Inferior parietal cortex (tissue), 1 donor: ENCODE data around the gene UBTD2.

Experiments
- DNase-seq: peaks from one replicate; pipeline ENCODE4 v3.0.0-alpha.2; 2016; ENCODE audit errors: extremely low spot score

The UBTD2 gene

GRCh38 chr5:172171118-172171517, 112.4 kb downstream of the UBTD2 start:
- no peak for DNase-seq

DNA sequence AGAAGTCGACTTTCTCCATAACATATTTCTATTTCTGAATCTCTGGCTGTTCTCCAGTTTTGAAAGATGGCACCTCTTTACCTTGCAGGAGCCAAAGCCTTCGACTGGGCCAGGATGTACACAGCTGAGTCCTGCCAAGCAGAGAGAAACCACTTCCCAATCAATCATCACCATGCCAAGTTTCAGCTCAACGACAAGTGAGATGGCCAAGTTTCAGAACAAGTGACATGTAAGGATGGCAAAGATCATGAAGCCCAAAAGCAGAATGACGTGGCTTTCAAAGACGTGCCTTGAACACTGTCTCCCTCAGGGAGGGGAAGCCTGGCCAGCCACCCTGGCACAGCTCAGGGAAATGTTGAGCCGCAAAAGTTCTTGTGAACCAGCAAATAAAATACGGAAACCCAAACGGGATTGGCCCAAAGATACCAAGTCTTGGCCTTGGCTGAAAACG, 113.3 kb downstream of the UBTD2 start:
- no peak for DNase-seq

DNA sequence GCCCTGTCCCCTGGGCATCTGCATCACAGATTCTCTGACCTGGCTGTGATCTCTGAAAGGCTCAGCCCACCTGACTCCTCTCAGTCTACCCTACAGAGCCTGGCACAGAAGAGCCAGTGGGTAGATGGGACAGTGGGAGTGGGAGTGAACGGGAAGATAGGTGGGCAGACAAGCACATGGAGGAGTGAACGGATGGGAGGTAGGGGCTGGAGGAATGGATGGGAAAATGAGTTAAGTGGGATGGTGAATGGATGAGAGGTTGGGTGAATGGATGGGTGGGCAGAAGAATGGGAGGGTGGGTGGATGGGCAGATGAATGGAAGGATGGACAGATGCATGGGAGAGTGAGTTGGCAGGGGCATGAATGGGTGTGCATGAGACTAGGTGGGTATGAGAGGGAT, 114.3 kb downstream of the UBTD2 start:
- no peak for DNase-seq

DNA sequence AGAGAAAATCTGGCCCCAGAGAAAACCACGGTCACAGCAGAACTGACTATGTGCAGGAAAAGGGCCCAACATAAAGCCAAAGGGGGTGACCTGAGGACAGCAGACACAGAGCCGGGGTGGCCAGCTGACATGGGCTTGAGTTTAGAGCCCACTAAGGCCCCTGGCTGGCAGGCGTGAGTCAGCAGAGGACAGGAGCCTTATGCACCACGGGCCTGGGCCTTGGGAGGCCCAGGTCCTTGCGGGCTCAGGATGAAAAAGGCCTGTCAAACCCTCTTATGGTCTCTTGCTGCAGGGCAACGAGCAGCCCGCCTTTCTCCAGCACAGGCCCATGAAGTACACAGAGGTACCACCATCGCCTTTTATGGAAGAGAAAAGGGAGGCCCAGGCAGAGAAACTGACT, 115.3 kb downstream of the UBTD2 start:
- DNase-seq: no peak

DNA sequence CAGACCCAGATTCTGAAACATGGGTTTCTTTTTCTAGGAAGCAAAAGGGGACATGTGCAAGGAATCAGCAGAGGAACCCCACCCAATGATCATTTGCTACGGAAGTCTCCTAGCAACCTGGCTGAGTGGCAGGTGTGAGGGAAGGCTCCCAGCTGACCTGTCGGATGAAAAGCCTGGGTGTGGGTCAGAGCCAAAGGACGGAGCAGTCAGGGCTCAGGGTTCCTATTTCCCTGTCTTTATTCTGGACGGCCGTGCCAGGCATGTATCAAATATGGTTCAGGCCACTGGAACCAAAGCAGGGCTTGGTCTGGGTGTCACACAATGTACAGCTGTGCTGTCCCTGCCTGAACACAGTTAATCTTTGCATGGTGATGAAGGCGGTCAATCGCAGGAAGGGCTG, 115.7 kb downstream of the UBTD2 start:
- no peak for DNase-seq

- DNase-seq: no peak
Observed at GRCh38 chr5:172166030-172166826, 117.3 kb downstream of the UBTD2 start.

GRCh38 chr5:172165465-172165864, 118.1 kb downstream of the UBTD2 start:
- no peak for DNase-seq

DNA sequence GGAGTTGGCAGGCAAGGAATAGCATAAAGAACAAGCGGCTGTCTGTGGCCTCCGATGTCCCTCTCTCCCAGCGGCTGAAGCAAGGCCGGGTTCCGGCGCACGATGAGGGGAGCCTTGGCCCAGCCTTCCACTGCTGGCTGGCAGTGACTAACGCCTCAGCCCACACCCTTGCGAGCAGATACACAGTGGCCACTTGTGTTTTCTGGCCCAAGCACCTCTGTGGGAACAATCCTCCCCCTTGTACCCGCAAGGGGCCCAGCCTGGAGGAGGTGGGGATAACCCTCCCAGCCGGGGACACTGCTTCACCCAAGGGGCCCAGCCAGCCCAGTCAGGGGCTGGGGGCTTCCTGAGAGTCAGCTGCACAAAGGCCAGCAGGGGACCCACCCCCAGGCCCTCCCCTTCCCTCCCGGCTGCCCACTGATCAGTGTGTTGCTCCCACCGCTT, 118.8 kb downstream of the UBTD2 start:
- no peak for DNase-seq

DNA sequence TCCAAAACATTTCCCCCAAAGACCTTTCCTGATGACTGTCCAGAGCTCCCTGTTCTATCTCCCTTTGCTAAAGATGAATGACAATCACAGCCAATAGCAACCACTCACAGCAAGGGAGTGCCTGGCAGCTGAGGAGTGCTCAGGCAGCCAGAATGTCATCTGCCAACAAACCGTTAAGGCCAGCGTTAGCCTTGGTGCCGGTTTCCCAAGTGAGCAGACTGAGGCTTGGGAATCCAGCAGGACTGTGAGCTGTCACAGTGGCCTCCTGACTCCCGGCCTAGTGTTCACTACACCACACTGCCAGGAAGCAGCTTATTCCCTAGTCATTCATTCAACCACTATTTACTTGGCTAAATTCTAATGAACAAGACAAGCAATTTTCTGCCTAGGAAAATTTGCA, 120.2 kb downstream of the UBTD2 start:
- no peak for DNase-seq

DNA sequence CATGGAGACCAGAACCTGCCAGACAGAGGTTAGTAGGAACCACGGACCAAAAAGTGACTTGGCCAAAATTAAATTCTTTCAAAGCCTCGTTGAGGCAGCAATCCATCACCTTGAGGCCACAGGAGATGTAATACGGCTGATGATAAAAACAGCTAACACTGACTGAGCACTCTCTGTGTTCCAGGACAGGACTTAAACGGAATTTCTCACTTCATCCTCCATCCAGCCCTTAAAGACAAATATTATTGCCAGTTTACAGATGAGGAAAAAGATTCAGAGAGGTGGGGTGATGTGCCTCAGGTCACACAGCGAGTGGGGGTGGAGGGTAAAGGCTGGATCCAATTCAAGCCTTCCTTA, 120.6 kb downstream of the UBTD2 start:
- DNase-seq: no peak

GRCh38 chr5:172162323-172162986, 121.1 kb downstream of the UBTD2 start:
- no peak for DNase-seq

DNA sequence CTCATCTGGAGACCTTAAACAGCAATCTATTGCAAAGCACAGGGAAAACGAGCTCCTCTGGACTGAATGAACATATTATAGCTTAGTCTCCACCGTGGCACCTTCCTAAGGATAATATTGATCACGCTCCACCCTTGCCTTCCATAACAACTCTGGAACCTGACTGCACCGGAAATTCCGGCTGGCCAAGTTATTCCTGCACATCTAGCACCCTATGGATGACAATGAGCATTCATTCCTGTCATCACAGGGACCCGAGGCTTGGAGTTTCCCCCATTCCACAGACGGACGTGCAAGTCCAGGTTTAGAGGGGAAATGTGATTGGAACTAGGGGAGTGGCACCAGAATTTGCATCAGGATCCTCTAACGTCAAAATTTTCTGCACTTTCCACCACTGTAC, 123.1 kb downstream of the UBTD2 start:
- no peak for DNase-seq
